CD4-positive, alpha-beta T cell treated with Interleukin-21 for 1 hour (primary cell): ENCODE data around the gene CTTN.
A peak's percentile ranks its signal among the peaks of the same experiment; 100 is the strongest.

ENCODE experiments used
- DNase-seq: peaks from one replicate; pipeline ENCODE4 v3.0.0-alpha.2; 2020

Gene CTTN

GRCh38 chr11:70397983-70398833 is at the start of gene CTTN:
CTTN (plus strand) TSS chr11:70398529; CDS start chr11:70407298, 8,769 bp downstream.
- peak; percentile 60 for DNase-seq

- DNase-seq, result no peak
Measured at GRCh38 chr11:70348608-70349007, 49.7 kb upstream of the CTTN start.

DNA sequence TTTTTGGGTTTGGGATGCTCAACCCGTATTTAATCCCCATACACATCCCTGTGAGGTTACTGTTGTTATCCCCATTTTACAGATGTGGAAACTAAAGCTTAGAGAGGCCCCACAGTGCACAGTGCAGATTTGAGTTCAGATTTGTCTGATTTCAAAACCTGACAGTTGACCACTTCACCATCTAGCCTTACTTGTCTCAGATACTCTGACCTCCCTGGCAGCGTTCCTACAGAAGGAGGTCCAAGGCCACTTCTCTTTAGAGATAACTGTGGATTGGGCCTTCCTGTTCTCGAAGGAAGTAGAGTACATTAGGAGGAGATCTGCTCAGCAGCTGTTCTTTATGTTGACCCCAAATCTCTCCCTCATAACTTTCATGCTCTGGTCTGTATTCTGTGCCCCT is 46.7 kb upstream of the CTTN start:
- DNase-seq, result no peak

DNA sequence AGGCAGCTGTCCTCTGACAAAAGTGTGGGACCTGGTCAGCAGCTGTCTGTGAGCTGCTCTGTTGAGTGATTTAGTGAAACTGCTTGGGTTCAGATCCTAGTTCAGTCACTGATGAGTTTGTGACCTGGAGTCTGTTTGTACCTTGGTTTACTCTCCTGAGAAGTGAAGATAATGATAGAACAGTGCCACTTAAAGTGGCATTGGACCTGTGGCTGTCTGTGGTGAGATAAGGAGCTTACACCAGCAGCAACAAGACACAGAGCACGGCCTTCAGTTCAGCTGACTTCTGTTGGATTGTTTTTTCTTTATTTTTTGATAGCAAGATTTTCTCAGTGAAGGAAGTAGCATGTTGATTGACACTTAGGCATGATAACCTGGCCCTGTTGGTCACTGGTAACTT is 46.2 kb upstream of the CTTN start:
- DNase-seq, result no peak

- DNase-seq, result no peak
Measured at GRCh38 chr11:70352601-70353000, 45.7 kb upstream of the CTTN start.

- DNase-seq, result no peak
Measured at GRCh38 chr11:70353329-70353728, 45.0 kb upstream of the CTTN start.

- DNase-seq, result peak; percentile 11
Measured at GRCh38 chr11:70353900-70354568, 44.3 kb upstream of the CTTN start.

DNA sequence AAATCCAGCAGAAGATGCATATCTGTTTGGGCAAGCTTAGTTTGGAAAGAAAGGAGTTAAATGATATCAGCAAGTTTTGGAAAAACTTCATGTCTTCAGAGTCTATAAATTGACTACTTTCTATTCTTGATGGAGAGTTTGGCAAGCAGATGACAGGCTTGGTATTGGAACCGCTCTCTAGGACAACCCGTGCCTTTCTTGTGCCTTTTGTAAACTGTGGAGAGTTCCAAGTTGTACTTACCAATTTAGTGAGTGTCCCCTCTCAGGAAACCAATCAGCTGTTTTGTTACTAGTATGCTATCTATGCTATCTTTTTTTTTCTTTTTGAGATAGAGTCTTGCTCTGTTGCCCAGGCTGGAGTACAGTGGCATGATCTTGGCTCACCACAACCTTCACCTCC is 43.7 kb upstream of the CTTN start:
- no peak for DNase-seq

DNA sequence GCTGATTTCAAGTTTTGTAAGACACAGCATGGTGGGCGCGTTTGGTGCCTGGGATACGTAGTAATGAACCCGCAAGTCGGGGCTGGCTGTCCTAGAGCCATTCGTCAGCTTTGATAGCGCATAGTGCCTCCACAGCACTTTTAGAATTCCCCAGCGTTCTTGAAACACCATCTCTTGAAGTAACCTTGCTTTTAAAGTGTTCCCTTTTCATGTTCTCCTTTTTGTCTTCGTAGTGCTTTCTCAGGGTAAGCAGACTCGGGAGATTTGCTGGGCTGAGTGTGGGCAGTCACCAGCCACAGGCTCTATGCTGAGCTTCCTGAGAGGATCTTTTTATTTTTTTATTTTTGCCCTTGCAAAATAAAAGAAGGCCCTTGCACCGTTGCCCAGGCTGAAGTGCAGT is 39.6 kb upstream of the CTTN start:
- DNase-seq, result no peak

GRCh38 chr11:70359451-70360205 is 38.7 kb upstream of the CTTN start:
- no peak for DNase-seq

DNA sequence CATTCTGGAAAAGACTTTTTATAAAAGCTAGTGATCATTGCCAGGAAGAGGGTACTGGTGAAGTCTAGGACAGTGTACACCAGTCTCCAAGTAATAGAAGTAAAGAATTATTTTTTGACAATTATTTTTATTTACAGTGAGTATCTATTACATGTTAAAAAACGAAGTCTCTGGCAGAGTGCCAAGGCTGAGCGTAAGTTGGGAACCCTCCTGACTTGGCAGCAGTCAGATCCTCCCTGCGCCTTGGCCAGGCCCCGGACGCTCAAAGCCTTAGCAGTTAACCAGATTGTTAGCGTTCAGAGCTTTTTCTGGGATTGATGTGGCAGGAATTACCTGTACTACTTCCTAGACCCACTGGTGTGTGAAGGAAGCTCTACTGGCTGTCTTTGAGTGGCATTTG is 38.1 kb upstream of the CTTN start:
- DNase-seq, result no peak

GRCh38 chr11:70364178-70364577 is 34.2 kb upstream of the CTTN start:
- no peak for DNase-seq

- DNase-seq, result peak; percentile 59
Measured at GRCh38 chr11:70364745-70365543, 33.4 kb upstream of the CTTN start.

GRCh38 chr11:70365544-70365927 is 32.8 kb upstream of the CTTN start:
- DNase-seq, result no peak

GRCh38 chr11:70367071-70367470 is 31.3 kb upstream of the CTTN start:
- no peak for DNase-seq

DNA sequence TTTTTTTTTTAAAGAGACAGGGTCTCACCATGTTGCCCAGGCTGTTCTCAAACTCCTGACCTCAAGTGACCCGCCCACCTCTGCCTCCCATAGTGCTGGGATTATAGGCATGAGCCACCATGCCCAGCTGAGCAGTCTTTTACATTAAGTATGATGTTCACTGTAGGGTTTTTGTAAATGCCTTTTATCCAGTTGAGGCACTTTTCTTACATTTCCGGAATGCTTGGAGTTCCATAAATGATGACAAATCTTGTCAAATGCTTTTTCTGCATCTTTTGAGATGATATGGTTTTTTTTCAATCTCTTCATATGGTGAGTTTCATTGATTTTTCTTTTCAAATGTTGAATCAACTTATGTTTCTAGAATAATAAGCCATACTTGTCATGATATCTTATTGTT is 29.4 kb upstream of the CTTN start:
- DNase-seq, result no peak

- no peak for DNase-seq
Measured at GRCh38 chr11:70371241-70371640, 27.1 kb upstream of the CTTN start.

GRCh38 chr11:70372076-70372475 is 26.3 kb upstream of the CTTN start:
- no peak for DNase-seq

- no peak for DNase-seq
Measured at GRCh38 chr11:70376621-70377020, 21.7 kb upstream of the CTTN start.

DNA sequence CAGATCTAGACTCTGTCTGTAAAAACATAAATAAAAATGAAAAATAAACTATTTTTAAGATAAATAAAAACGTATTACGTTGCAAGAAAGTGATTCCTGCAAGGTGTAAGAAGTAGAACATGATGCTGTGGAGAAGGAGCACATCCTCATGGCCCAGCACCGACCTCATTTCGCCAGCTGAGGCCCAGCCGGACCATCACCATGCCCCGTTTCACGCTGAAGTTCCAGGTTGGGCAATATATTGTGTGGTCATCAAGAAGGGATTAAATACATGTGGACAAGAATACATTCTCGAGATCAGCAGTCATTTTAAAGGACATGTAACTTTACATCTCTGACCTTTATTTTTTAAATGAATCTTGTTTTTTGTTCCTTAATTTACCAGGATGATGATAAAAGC is 20.7 kb upstream of the CTTN start:
- DNase-seq, result no peak

DNA sequence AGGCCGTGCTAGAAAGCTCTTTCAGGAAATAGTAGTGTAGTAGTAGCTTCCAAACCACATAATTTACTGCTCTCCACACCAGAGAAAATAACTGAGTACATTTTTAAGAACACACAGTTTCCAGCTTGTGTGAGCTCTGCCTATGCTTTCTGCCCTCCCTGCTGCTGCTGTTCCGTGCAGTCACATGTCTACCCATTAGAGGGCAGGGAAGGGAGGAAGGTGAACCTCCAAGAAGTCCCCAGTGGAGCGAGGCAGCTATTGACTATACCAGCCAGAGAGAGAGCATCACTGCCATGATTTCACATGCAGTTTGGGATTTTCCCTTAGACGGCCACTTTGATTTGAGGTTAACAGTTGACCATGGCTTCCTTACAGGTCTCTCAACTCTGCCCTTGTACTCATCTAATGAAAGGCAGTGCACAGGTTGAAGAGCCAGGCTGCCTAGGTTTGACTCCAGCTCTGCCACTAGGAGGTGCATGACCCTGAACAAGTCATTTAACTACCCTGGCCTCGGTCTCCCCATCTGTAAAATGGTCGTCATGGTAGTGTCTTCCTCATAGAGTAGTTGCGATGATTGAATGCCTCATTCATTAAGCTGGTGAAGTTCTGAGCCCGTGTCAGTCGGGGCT is 19.7 kb upstream of the CTTN start:
- no peak for DNase-seq

DNA sequence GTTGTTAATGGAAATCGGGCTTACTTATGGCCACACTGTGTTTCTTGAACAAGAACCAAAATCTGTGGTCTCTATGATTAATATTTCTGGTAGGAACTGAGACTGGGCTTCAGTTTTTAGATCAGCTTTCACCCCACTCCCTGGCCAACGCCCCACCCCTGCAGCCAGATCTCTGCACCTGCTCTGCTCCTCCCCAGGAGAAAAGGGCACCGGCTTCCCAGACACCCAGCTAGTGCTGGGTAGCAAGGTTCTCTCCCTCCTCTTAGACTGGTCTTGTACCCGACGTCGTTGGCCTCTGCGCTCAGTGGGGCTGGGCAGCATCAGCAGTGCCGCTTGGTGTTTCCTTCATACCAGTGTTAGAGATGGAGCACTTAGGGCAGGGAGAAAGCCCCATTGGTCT is 17.0 kb upstream of the CTTN start:
- DNase-seq, result no peak
